H9 (cell line): Measurements from ENCODE around the gene TSPAN9. TPM values are rescaled to one million over a fixed set of nuclear protein-coding genes. Genes with fewer than 3 reads are reported as not detected.

Source experiments
- DNase-seq: peaks from one replicate; pipeline ENCODE4 v3.0.0-alpha.2; 2017
- H2AFZ ChIP-seq: one replicate; pipeline ENCODE4 v1.6.1; 2013; ENCODE audit warnings: mild to moderate bottlenecking, low read length, control low read depth, moderate library complexity
- H2AK5ac ChIP-seq: 2 replicates; pipeline ENCODE4 v1.6.1; 2013; ENCODE audit warnings: low read length, control low read depth, mixed read lengths; ENCODE audit not compliant: insufficient read length
- H2BK120ac ChIP-seq: one replicate; pipeline ENCODE4 v1.6.1; 2013; ENCODE audit warnings: low read depth, mild to moderate bottlenecking, low read length, control low read depth, inconsistent platforms; ENCODE audit not compliant: poor library complexity, severe bottlenecking
- H2BK12ac ChIP-seq: 2 replicates; pipeline ENCODE4 v1.6.1; 2013; ENCODE audit warnings: low read length, control low read depth, mixed read lengths, low read depth; ENCODE audit not compliant: insufficient read length
- H2BK15ac ChIP-seq: 2 replicates; pipeline ENCODE4 v1.6.1; 2013; ENCODE audit warnings: low read depth, low read length, control low read depth
- H2BK20ac ChIP-seq: one replicate; pipeline ENCODE4 v1.6.1; 2013; ENCODE audit warnings: low read depth, mild to moderate bottlenecking, low read length, control low read depth, inconsistent platforms; ENCODE audit not compliant: poor library complexity, severe bottlenecking
- H2BK5ac ChIP-seq: 2 replicates; pipeline ENCODE4 v1.6.1; 2013; ENCODE audit warnings: low read length, control low read depth, mixed read lengths; ENCODE audit not compliant: insufficient read length
- H3K14ac ChIP-seq: 2 replicates; pipeline ENCODE4 v1.6.1; 2013; ENCODE audit warnings: low read length, control low read depth; ENCODE audit not compliant: insufficient read depth
- H3K18ac ChIP-seq: 2 replicates; pipeline ENCODE4 v1.6.1; 2013; ENCODE audit warnings: low read depth, mild to moderate bottlenecking, mixed read lengths, low read length, control low read depth; ENCODE audit not compliant: insufficient read length
- H3K23ac ChIP-seq: 2 replicates; pipeline ENCODE4 v1.6.1; 2013; ENCODE audit warnings: low read length, control low read depth, mixed read lengths, low read depth; ENCODE audit not compliant: insufficient read length
- H3K23me2 ChIP-seq: 2 replicates; pipeline ENCODE4 v1.6.1; 2013; ENCODE audit warnings: low read depth, mild to moderate bottlenecking, mixed read lengths, low read length, control low read depth; ENCODE audit not compliant: insufficient read length, poor library complexity, severe bottlenecking
- H3K27ac ChIP-seq: 2 replicates; pipeline ENCODE4 v1.5.1; 2013; ENCODE audit warnings: low read length, control low read depth, mixed read lengths, low read depth; ENCODE audit not compliant: insufficient read length
- H3K27me3 ChIP-seq: 2 replicates; pipeline ENCODE4 v1.6.1; 2013; ENCODE audit warnings: low read length, control low read depth, inconsistent platforms; ENCODE audit not compliant: insufficient read depth
- H3K4ac ChIP-seq: 2 replicates; pipeline ENCODE4 v1.6.1; 2013; ENCODE audit warnings: low read depth, mild to moderate bottlenecking, control low read depth, inconsistent platforms, low read length, moderate library complexity
- H3K4me1 ChIP-seq: 2 replicates; pipeline ENCODE4 v1.6.1; 2013; ENCODE audit warnings: low read length, control low read depth, inconsistent platforms; ENCODE audit not compliant: insufficient read depth
- H3K4me2 ChIP-seq: 2 replicates; pipeline ENCODE4 v1.6.1; 2013; ENCODE audit warnings: low read length, control low read depth, mixed read lengths; ENCODE audit not compliant: insufficient read length, insufficient read depth
- H3K56ac ChIP-seq: 2 replicates; pipeline ENCODE4 v1.6.1; 2013; ENCODE audit warnings: low read depth, mild to moderate bottlenecking, mixed read lengths, low read length, control low read depth; ENCODE audit not compliant: insufficient read length
- H3K79me1 ChIP-seq: 2 replicates; pipeline ENCODE4 v1.6.1; 2013; ENCODE audit warnings: low read depth, mild to moderate bottlenecking, moderate library complexity, low read length, control low read depth, inconsistent platforms; ENCODE audit not compliant: insufficient read depth, poor library complexity, severe bottlenecking
- H3K79me2 ChIP-seq: 2 replicates; pipeline ENCODE4 v1.6.1; 2013; ENCODE audit warnings: low read length, control low read depth, inconsistent platforms; ENCODE audit not compliant: insufficient read depth
- H3K9ac ChIP-seq: 2 replicates; pipeline ENCODE4 v1.6.1; 2013; ENCODE audit warnings: low read length, control low read depth, mixed read lengths; ENCODE audit not compliant: insufficient read length; ENCODE audit errors: extremely low read depth
- H3K9me3 ChIP-seq: one replicate; pipeline ENCODE4 v1.6.1; 2013; ENCODE audit warnings: low read depth, low read length, inconsistent platforms; ENCODE audit not compliant: control insufficient read depth
- H3T11ph ChIP-seq: one replicate; pipeline ENCODE4 v1.6.1; 2013; ENCODE audit warnings: mild to moderate bottlenecking, low read length, control low read depth, inconsistent platforms
- H4K20me1 ChIP-seq: one replicate; pipeline ENCODE4 v1.6.1; 2013; ENCODE audit not compliant: control insufficient read depth, insufficient read length, insufficient read depth
- H4K5ac ChIP-seq: 2 replicates; pipeline ENCODE4 v1.6.1; 2013; ENCODE audit warnings: low read depth, mild to moderate bottlenecking, mixed read lengths, low read length, control low read depth; ENCODE audit not compliant: insufficient read length
- H4K8ac ChIP-seq: replicated peaks from 2 replicates; pipeline ENCODE4 v1.6.1; 2013; ENCODE audit warnings: low read length, control low read depth, mixed read lengths, low read depth; ENCODE audit not compliant: insufficient read length
- H4K91ac ChIP-seq: 2 replicates; pipeline ENCODE4 v1.6.1; 2013; ENCODE audit warnings: low read depth, mild to moderate bottlenecking, moderate library complexity, mixed read lengths, low read length, control low read depth; ENCODE audit not compliant: insufficient read length
- H3K27ac Mint-ChIP-seq, 3 experiments: 2 replicates in 2 of 3; 3 replicates in 1 of 3; pipeline ENCODE4 v1.8.0; 2020 to 2021; ENCODE audit warnings: mixed read lengths in 3 of 3, mild to moderate bottlenecking in 1 of 3, moderate library complexity in 1 of 3
- H3K27me3 Mint-ChIP-seq: 2 replicates; pipeline ENCODE4 v1.8.0; 2021; ENCODE audit warnings: low read depth, mild to moderate bottlenecking, moderate library complexity, mixed read lengths
- H3K36me3 Mint-ChIP-seq, 3 experiments: 2 replicates in 2 of 3; 3 replicates in 1 of 3; pipeline ENCODE4 v1.8.0; 2020 to 2021; ENCODE audit warnings: low read depth in 3 of 3, mixed read lengths in 3 of 3; ENCODE audit not compliant: insufficient read depth in 1 of 3
- H3K4me1 Mint-ChIP-seq, 2 experiments: 2 replicates each; pipeline ENCODE4 v1.8.0; 2020; ENCODE audit warnings: mixed read lengths in 2 of 2
- H3K4me3 Mint-ChIP-seq, 2 experiments: 2 replicates in 1 of 2; 3 replicates in 1 of 2; pipeline ENCODE4 v1.8.0; 2020 to 2021; ENCODE audit warnings: mild to moderate bottlenecking in 2 of 2, mixed read lengths in 2 of 2, moderate library complexity in 1 of 2
- H3K9me3 Mint-ChIP-seq, 2 experiments: 2 replicates in 1 of 2; 3 replicates in 1 of 2; pipeline ENCODE4 v1.8.0; 2020; ENCODE audit warnings: mild to moderate bottlenecking in 2 of 2, mixed read lengths in 2 of 2, moderate library complexity in 1 of 2
- WGBS: extraction: QIAGEN DNeasy Blood & Tissue Kit; methylation state at CpG from one replicate; pipeline ENCODE4 v1.1.7; 2013; ENCODE audit warnings: missing lambda C conversion rate, low lambda C conversion rate, mixed read lengths; ENCODE audit not compliant: insufficient read length; ENCODE audit errors: extremely low coverage; 5-methylcytosine and 5-hydroxymethylcytosine counted together
- total RNA-seq: library from RNA; stranded (reverse); gene quantifications from 2 replicates; pipeline ENCODE4 v1.2.1, GENCODE V29; 2021
- TF ChIP-seq, protein P1 (sequence below): fragments of 200-600 bp; sonication (generic); conservative IDR thresholded peaks from 3 replicates; pipeline ENCODE4 v1.8.0; 2021; ENCODE audit warnings: antibody characterized with exemption, mild to moderate bottlenecking

The TSPAN9 gene
- total RNA-seq, 1 experiment from 2014 or later: 19.0 TPM

DNA sequence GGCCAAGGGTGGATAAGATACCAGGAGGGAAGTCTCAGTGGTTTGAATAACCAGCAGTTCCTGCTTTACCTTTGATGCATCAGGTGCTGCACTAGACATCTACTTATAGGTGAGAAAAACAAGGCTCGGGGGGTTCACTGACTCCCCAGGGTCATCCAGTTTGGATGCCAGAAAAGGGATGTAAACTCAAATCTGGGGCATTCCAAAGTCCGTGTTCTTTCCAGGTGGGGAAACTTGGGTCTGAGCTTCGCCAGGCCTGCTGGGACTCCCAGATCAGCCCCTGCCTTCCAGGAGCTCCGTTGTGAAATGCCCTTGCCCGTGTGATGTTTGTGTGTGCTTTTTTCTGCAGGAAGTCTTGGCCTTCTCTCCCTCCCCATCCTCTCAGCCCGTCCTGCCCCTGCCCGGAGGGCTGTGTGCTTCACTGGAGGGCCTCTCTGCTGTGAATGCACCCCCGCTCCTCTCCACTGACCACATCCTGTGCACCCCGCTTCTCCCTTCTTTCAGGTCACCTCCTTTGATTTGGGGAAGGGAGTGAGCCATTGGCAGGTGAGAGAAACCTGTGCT is 42.1 kb downstream of the TSPAN9 start:
- Mint-ChIP-seq H3K4me1 (peaks cover 9 to 15% of the 10 kb centered on the region in 2 experiments), H3K4me3 (no peak overlapping the region), H3K27ac (no peak overlapping the region; a peak in 3 of 7 replicates), H3K9me3 (no peaks in the 10 kb centered on the region; a peak in 1 of 5 replicates), H3K27me3 (no peaks in the 10 kb centered on the region), H3K36me3 (peaks cover 0 to 6% (median 0%) of the 10 kb centered on the region in 3 experiments; a peak in 3 of 7 replicates)
- no peak overlapping the region for H3K23ac ChIP-seq
- H4K8ac ChIP-seq: no peak overlapping the region
- H3K18ac ChIP-seq: no peak overlapping the region
- WGBS: no CpG with 5 or more reads among the region's 9 CpGs
- no peak overlapping the region for H3K4ac ChIP-seq
- no peak overlapping the region for H2BK12ac ChIP-seq
- no peak overlapping the region for H2BK15ac ChIP-seq
- H3K79me2 ChIP-seq: no peaks in the 10 kb centered on the region
- no peaks in the 10 kb centered on the region for H3K9me3 ChIP-seq
- H3K27ac ChIP-seq: no peak overlapping the region
- TF ChIP-seq, protein P1, sequence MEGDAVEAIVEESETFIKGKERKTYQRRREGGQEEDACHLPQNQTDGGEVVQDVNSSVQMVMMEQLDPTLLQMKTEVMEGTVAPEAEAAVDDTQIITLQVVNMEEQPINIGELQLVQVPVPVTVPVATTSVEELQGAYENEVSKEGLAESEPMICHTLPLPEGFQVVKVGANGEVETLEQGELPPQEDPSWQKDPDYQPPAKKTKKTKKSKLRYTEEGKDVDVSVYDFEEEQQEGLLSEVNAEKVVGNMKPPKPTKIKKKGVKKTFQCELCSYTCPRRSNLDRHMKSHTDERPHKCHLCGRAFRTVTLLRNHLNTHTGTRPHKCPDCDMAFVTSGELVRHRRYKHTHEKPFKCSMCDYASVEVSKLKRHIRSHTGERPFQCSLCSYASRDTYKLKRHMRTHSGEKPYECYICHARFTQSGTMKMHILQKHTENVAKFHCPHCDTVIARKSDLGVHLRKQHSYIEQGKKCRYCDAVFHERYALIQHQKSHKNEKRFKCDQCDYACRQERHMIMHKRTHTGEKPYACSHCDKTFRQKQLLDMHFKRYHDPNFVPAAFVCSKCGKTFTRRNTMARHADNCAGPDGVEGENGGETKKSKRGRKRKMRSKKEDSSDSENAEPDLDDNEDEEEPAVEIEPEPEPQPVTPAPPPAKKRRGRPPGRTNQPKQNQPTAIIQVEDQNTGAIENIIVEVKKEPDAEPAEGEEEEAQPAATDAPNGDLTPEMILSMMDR: no peak
- no peaks in the 10 kb centered on the region for H3K79me1 ChIP-seq
- H4K20me1 ChIP-seq: no peaks in the 10 kb centered on the region
- H4K91ac ChIP-seq: no peak overlapping the region
- no peak overlapping the region for H4K5ac ChIP-seq
- no peak overlapping the region for H2BK120ac ChIP-seq
- no peak overlapping the region for H2AFZ ChIP-seq
- no peak overlapping the region for H2BK5ac ChIP-seq
- no peak for DNase-seq
- no peaks in the 10 kb centered on the region for H3K23me2 ChIP-seq
- H3K4me1 ChIP-seq: no peaks in the 10 kb centered on the region
- H2AK5ac ChIP-seq: no peak overlapping the region
- no peak overlapping the region for H2BK20ac ChIP-seq
- H3K9ac ChIP-seq: no peak overlapping the region
- H3K27me3 ChIP-seq: no peaks in the 10 kb centered on the region
- H3K4me2 ChIP-seq: no peak overlapping the region
- H3K56ac ChIP-seq: no peak overlapping the region
- no peak overlapping the region for H3T11ph ChIP-seq
- H3K14ac ChIP-seq: no peak overlapping the region
